Neutrophil (primary cell): Measurements from ENCODE around the gene ATP10D.

Experiments used
- H3K27ac ChIP-seq: fragments of 200-600 bp; sonication (generic); 2 replicates; pipeline ENCODE4 v1.5.1; 2016; ENCODE audit warnings: mild to moderate bottlenecking, moderate library complexity
- H3K27me3 ChIP-seq: fragments of 200-600 bp; sonication (generic); 2 replicates; pipeline ENCODE4 v1.6.0; 2016; ENCODE audit warnings: mild to moderate bottlenecking
- H3K36me3 ChIP-seq: fragments of 200-600 bp; sonication (generic); 2 replicates; pipeline ENCODE4 v1.5.1; 2017
- H3K4me1 ChIP-seq, 2 experiments: fragments of 200-600 bp in 1 of 2; sonication (generic) in 1 of 2; 1 replicate in 1 of 2; 2 replicates in 1 of 2; pipeline versions ENCODE4 v1.5.1 to v1.6.1; 2013 to 2016; ENCODE audit warnings: low read depth in 1 of 2, low read length in 1 of 2, mild to moderate bottlenecking in 1 of 2, moderate library complexity in 1 of 2; ENCODE audit not compliant: control insufficient read depth in 1 of 2, insufficient read depth in 1 of 2
- H3K4me3 ChIP-seq, 2 experiments: fragments of 200-600 bp in 1 of 2; sonication (generic) in 1 of 2; 1 replicate in 1 of 2; 2 replicates in 1 of 2; pipeline ENCODE4 v1.5.1; 2013 to 2016; ENCODE audit warnings: low read depth in 1 of 2, low read length in 1 of 2, mild to moderate bottlenecking in 1 of 2, moderate library complexity in 1 of 2
- H3K9me3 ChIP-seq: fragments of 200-600 bp; sonication (generic); 2 replicates; pipeline ENCODE4 v1.5.1; 2016
- CTCF ChIP-seq: fragments of 200-600 bp; sonication (generic); IDR thresholded peaks from 2 replicates; pipeline ENCODE4 v1.5.1; 2016; ENCODE audit warnings: antibody characterized with exemption

The ATP10D gene

GRCh38 chr4:47561331-47561730, 76.3 kb downstream of the ATP10D start:
- Histone ChIP-seq H3K27me3 (no peaks in the 10 kb centered on the region), H3K27ac (no peak overlapping the region), H3K4me1 (no peaks in the 10 kb centered on the region), H3K36me3 (peaks cover 9% of the 10 kb centered on the region), H3K4me3 (no peak overlapping the region), H3K9me3 (no peaks in the 10 kb centered on the region)
- no peak for TF ChIP-seq CTCF

GRCh38 chr4:47562297-47562696, 77.2 kb downstream of the ATP10D start:
- no peak overlapping the region for H3K4me3 ChIP-seq
- no peaks in the 10 kb centered on the region for H3K27me3 ChIP-seq
- H3K4me1 ChIP-seq: no peaks in the 10 kb centered on the region
- no peaks in the 10 kb centered on the region for H3K9me3 ChIP-seq
- TF ChIP-seq CTCF: no peak
- H3K27ac ChIP-seq: no peak overlapping the region
- H3K36me3 ChIP-seq: peaks cover 9% of the 10 kb centered on the region

GRCh38 chr4:47566566-47566965, 81.5 kb downstream of the ATP10D start:
- H3K27ac ChIP-seq: no peak overlapping the region
- no peaks in the 10 kb centered on the region for H3K4me1 ChIP-seq
- H3K4me3 ChIP-seq: no peak overlapping the region
- no peak for TF ChIP-seq CTCF
- no peaks in the 10 kb centered on the region for H3K9me3 ChIP-seq
- H3K36me3 ChIP-seq: peaks cover 8% of the 10 kb centered on the region
- no peaks in the 10 kb centered on the region for H3K27me3 ChIP-seq

GRCh38 chr4:47566969-47567368, 81.9 kb downstream of the ATP10D start:
- Histone ChIP-seq H3K27ac (no peak overlapping the region), H3K4me1 (no peaks in the 10 kb centered on the region), H3K9me3 (no peaks in the 10 kb centered on the region), H3K4me3 (no peak overlapping the region), H3K36me3 (peaks cover 8% of the 10 kb centered on the region), H3K27me3 (no peaks in the 10 kb centered on the region)
- TF ChIP-seq CTCF: no peak

- no peaks in the 10 kb centered on the region for H3K4me1 ChIP-seq
- peaks cover 8% of the 10 kb centered on the region for H3K36me3 ChIP-seq
- H3K27me3 ChIP-seq: no peaks in the 10 kb centered on the region
- no peak overlapping the region for H3K4me3 ChIP-seq
- TF ChIP-seq CTCF: no peak
- no peak overlapping the region for H3K27ac ChIP-seq
- H3K9me3 ChIP-seq: no peaks in the 10 kb centered on the region
These were observed 82.4 kb downstream of the ATP10D start for GRCh38 chr4:47567511-47567910.

- no peak for TF ChIP-seq CTCF
- H3K9me3 ChIP-seq: no peaks in the 10 kb centered on the region
- H3K4me1 ChIP-seq: no peaks in the 10 kb centered on the region
- peaks cover 5% of the 10 kb centered on the region for H3K36me3 ChIP-seq
- H3K4me3 ChIP-seq: no peak overlapping the region
- H3K27me3 ChIP-seq: no peaks in the 10 kb centered on the region
- H3K27ac ChIP-seq: no peak overlapping the region
These were observed 85.7 kb downstream of the ATP10D start for GRCh38 chr4:47570816-47571215.
